GM19397 (cell line): Measurements from ENCODE around the gene DPP6.

Experiments
- ATAC-seq: cut with Tn5 transposase; IDR thresholded peaks from one replicate; pipeline ENCODE4 v1.9.1; 2021; ENCODE audit warnings: mild to moderate bottlenecking, moderate library complexity; ENCODE audit not compliant: unreplicated experiment

Gene DPP6

DNA sequence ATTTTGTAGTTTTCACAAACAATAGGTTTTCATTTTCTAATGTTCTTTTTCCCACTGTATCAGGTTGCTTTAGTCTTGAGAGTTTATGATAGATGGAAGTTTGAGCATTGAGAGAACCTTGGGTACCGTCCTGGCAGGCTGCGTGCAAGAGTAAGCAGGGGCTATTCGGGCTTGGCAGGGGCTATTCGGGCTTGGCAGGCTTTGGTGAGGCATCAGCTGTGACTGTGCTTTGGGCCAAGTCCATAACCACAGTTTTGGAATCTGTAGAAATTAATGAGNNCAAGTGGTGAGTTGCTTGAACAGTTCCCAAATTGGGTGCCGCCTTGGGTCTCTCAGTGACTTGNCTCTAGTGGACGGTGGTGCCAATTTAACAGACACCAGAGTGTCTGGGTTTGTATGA is 526.1 kb downstream of the DPP6 start:
- ATAC-seq, result no peak

DNA sequence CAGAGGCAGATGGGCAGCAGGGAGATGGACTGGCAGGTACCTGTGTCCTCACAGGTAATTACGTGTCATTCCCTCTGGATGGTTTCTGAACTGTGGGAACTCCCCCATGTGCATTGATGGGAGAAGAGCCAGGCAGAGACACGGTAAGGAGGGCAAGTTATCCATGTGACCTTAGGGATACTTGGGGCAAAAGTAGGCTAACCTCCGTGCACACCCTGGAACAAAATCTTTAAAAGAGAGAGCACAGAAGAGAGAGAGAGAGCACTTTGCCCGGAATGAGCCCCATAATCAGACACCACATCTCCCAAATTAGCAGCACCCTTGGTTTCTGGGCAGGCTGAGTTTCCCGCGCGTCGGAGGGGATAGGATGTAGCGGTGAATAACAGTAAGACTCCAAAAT is 527.5 kb downstream of the DPP6 start:
- no peak for ATAC-seq

DNA sequence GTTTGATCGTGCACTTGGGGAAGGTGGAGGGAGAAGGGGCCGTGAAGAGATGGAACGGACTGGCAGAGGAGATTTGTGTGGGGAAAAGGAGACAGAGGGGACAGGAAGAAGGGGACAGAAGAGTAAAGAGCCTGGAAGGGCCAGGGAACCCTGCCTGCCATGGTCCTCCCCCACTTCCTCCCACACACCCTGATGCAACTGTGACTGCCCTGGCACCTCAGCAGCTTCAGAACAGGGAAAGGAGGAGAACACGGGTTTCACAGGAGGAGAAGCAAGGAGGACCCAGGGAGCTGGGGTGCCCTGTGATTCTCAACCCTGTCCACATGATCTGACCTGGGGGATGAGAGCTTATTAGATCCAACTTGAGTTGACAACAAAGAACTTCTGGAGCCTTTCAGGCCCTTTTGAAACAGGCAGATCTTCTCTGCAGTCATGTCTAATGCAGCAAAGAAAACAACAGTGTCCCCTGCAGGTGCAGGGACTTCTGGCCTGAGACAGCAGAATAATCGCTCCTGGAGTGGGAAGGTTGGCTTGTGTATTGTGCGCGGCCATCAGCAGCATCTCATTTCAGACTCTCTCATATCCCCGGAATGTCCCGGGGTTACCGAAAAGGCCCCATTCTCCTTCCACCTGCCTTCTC is 529.2 kb downstream of the DPP6 start:
- no peak for ATAC-seq

DNA sequence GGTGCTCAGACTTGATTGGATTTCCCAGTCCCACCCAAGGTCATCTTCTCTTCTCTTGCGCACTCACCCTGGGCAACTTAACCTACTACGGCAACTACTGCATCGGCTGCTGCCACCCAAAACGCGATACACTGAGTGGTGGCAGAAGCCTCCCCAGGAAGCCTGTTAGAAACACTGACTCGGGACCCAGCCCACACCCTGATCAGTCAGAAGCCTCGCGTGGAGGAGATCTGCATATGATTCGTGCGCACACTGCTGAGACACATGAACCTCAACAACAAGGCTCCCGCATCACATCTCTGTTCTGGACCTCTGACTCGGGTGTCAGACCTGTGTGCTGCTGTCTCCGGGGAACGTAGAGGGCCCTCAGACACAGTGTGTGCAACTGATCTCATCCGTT is 531.3 kb downstream of the DPP6 start:
- no peak for ATAC-seq

DNA sequence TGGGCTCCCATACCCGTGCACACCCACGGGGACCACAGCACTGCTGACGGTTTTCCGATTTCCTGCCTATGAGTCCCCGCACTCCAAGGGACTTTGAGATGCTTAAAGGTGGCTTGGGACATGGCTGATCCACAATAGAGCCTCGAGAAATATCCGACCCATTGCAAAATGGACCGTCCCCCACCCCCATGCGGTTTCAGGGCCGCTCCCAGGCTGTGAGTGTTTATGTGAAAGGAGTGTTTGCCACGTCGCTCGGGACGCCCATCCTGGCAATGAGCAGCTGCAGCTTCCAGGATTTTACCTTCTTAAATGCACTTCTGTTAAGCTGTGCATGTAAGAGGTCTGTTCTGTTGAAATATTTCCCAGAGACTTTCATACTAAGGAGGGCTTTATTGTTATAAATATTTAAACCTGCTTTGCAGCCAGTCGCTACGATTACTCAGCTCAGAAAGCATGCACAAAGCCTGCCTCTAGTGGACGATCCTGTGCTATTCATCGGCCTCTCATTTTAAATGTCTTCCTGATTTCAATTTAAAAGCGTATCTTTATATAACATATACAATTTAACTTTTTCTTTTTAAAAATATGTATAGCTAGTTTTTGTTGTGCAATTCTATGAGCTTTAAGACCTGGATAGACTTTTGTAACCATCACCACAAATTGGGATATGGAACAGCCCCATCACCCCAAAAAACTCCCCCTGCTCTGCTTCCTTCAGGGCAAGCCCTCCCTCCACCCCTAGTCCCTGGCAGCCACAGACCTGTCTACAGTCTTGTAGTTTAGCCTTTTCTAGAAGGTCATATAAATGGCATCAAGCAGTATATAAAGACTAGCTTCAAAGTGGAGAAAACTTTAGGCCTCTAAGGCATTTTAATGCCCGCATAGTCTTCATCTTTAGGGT is 532.4 kb downstream of the DPP6 start:
- no peak for ATAC-seq

DNA sequence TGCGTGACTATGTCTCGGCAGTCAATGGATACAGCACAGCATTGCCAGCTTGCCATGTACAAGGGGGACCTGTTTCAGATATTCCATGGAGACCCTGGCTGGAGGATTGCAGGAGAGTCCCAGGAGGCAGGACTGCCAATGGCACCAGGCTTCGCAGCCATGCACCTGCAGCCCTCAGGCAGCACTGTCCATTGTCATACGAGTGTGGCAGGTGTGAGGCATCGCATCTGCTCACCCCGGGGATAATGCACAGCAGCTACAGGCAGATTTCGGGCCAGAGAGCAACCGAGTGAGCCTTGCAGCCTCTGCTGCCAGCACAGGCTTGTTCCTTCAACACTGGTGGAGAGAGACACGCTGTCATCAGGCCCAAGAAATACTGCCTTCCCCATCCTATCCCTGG is 535.6 kb downstream of the DPP6 start:
- no peak for ATAC-seq

DNA sequence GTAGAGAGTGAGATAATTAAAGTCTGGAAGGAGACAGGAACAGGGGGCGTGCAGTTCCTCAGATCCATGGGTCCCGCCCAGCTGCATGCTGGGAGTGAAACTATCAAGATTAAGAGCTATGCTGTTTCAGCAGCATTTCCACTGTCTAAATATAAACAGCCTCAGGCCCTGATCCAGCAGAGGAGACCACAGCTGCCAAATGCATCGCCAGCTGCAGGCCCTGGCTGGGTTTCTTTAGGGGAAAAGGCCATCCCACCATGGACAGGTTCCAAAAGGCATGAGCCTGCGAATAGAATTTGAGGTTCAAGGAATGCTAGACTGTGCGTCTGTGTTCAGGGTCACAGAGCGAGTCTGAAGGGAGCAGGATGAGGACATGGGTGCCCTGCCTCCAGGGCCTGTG is 539.3 kb downstream of the DPP6 start:
- ATAC-seq, result no peak

DNA sequence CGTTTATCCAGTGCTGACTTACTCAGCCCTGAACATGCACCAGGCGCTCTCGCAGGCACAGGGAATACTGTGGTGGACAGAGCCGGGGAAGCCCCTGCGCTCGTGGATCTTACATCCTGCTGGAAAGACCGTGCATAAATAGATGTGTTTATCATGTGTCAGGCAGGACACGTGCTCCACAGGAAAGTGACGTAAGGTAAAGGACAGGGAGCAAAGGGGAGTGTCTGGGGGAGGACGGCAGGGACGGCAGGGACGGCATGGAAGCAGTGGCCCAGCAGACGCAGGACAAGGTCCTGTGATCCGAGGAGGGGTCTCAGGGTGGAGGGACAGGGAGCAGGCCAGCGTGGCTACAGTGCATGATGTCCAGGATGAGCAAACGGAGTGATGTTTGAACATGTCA is 540.2 kb downstream of the DPP6 start:
- no peak for ATAC-seq

DNA sequence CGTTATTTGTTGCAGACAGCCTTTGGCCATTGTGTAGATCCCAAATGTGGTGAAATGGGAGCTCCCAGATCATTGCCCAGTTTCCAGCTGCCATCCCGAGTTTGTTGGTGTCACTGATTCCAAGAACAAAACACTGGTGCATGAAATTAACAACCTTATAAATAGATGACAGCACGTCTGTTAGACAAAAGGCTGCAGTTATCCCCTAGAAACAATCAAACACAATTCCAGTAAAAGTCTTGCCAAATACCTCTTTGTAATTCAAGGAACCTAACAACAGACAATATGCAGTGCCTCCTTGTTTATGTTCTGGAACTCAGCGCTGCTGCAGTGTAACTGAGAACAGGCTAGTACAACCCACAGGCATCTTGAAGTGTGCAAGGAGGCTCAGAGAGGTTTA is 546.2 kb downstream of the DPP6 start:
- no peak for ATAC-seq

DNA sequence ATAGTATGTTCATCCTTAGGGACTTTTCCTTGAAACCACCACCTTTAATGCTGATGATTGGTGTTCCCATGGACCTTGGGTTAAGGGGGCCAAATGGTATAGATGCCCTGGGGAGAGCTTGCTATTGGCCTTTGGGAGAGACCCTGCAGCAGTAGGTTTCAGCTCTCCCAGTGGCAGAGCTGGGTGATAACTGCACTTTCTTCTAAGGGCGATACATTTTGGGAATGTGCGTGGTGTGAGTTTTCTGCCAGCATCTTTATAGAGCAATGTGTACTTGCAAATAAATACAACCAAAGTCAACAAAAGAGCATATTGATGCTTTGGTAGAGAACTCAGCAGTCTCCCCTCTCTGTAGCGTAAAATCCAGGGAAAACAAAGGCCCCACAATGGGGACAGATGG is 546.7 kb downstream of the DPP6 start:
- no peak for ATAC-seq

DNA sequence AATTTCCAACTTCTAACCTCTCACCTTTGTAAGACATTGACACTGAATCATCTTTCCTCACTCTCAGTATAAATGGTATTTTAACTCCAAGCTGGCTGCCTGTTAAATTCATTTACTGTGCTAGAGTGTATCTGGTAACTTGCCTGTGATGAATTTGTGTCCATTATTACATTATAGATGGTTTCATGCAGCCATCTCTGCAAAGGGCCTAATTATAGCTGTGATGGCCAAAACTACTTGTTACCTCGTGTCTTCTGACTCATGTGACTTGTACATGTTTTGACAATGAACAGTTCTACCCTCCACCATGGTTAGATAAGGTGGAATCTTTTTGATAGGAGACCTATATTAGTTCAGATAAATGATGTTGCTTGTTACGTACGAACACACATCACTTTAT is 558.7 kb downstream of the DPP6 start:
- no peak for ATAC-seq

DNA sequence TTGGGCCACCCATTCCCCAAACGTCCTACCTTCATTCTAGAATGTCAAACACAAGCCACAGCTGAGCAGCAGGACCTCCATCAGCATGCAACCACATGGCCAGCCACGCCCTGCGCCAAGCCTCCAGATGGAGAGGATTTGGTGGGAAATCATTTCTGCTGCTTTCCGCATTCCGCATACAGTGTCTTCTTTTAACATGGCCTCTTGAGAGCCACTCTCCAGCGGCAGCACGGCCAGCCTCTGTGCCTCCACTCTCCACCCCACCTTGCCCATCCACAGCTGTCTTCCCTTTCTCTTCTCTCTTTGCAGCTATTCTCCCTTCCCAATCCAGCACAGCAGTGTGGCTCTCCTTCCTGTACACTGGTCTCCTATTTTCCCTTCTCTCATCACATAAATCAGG is 561.6 kb downstream of the DPP6 start:
- no peak for ATAC-seq

DNA sequence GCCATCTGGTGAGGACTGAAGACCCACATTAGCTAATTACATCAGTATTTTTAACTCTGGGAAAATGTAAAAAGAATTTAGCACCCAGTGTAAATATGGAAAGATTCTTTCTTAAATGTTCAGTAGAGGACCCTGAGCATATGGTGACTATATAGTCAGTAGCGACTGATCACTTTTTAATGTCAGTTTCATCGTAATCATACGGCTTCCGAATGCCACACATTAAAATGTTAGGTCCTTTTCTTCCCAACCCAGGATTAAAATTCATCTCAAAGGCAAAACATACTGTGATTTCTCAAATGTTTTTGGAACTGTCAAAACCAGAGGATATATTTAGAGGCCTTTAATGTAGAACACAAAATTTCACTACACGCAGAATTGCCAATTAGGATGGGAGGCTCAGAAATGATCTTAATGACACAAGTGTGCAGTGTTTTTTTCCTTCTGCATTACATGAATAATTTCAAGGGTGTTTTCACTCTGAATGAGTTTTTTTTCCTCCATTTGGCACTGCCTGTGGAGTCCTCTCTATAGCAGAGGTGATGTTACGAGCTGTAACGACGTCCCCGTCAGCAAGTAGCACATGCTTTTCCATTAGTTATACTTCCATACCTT is 568.0 kb downstream of the DPP6 start:
- no peak for ATAC-seq

DNA sequence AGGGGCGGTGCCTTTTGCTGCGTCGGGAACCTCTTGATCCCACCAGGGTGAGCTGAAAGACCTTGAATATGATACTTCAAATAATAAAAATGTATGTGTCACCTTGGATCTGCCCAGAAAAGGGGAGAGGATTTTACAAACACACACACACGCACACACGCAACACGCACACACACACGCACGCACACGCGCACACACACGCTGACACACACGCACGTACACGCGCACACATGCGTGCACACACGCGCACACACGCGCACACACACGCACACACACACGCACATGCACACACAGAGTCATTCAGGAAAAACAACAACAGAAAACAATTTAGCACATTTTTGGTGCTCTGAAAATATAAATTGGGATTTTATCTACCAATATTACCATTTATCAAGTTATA is 571.2 kb downstream of the DPP6 start:
- no peak for ATAC-seq

DNA sequence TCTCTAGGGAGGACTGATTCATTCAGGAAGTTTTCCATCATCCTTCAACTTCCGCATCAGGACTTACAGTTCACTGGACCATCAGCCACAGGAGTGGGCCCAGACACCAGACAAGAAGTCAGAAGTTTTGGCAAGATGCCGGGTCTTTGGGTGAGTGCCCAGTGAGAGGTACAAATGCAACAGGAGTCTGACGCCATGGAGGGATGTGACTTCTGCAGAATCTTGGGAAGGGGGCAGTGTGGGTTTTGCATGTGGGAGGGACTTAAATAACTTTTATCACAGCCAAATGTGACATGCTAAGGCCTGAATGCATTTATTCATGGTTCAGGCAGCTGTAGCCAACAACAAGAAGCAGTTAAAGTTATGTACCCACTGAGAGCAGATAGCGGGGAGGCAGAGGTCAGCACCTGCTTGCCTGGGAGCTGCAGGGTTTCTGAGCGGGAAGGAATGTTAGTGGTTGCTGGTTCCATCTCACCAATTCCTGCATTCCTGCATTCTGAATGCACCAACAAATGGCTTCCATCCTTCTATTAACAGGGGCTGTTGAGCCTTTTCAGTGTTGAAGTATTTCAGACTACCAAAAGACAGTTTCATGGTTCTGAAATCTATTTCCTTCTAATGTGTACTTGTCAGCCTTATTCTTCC is 575.6 kb downstream of the DPP6 start:
- no peak for ATAC-seq

DNA sequence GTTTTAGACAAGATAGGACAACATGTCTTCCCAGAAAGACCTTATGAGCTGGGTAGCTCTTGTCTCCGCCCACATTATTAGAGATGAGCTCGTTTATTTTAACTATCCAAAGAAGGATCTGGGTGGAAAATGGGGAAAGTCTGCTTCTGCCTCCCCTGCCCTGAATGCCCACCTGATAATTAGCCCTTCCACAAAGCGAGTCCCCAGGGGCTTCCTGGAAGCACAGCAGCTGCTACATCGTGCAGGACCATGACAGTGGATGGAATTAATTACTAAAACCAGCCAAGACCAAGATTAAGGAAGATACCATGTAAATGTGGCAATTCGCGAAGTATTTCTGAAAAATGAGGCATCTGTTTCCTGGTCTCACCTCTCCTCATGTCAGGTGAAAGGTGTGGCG is 576.4 kb downstream of the DPP6 start:
- no peak for ATAC-seq

DNA sequence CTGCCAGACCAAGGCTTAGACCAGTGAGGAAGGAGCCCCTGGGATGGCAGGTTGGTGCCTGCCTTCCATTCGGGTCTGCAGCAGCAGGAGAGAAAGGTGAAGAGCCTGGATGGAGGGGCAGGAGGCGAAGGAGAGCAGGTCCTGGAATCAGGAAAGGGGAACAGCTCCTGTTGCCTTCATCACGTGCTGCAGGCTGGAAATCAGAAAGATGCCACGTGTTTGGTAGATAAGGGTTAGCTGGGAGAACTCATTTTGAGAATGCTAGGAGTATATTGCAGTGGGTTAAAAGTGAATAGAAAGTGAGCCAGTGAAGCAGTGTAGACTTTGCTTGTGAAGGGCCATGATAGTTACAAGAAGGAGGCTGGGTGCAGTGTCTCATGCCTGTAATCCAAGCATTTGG is 579.0 kb downstream of the DPP6 start:
- no peak for ATAC-seq

DNA sequence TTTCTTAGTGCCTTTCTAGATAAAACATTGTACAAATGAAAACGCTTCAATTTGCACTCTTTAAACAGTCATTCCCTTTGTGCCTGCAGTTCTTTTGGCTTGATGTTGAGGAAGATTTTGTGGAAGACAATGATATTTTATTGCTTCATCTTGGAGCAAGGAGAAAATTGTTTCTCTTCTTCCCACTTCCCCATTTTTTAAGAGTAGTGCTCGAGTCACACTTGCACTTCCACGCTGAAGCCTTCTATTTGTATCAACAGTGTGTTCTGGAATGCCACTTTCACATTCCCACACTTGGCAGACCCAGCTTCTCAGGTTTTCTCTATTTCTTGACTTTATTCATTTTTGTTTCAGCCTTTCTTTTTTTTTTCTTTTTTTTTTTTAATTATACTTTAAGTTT is 581.4 kb downstream of the DPP6 start:
- ATAC-seq, result no peak

DNA sequence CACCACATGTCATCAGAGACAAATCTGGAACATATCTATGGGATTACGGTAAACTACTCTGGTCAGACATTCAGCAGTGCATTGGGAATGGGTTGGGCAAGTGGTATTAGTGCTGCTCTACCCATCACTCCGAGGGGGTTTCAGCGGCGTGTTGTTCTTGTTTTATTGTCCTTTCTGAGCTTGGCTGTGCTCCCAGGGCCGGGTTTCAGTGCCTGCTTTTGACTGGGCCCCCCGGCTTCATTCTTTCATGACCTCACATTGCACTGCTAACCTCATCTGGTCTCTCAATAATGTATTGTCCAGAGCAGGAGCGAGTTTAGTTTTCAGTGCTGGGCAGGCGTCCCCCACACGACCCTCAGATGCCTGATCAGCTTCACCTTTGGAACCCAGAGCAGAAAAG is 586.1 kb downstream of the DPP6 start:
- no peak for ATAC-seq

DNA sequence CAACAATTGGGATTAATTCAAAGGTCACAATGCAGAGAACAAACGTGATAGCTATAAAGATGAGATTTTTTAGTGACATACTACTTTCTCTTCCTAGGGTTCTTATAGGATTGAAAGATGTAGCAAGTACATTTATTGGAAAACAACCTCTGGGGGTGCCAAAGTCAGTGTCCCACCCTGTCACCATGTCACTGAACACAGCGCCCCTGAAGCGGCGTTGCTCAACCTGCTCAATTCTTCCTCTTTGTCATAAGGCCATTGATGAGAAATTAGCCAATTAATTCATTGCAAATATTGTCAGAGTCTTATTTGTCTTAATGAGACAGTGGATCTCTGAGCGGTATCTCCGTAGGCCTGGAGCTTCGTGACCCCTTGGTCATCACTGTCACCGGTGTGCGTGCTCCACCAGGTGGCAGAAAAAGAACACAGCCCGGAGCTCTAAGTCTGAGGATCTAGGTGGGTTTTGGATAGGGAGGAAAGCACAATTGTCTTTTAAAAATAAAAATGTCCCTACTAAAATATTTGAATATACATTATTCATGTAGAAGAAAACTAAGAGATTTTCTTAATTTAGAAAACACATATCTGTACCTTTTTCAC is 588.2 kb downstream of the DPP6 start:
- no peak for ATAC-seq

DNA sequence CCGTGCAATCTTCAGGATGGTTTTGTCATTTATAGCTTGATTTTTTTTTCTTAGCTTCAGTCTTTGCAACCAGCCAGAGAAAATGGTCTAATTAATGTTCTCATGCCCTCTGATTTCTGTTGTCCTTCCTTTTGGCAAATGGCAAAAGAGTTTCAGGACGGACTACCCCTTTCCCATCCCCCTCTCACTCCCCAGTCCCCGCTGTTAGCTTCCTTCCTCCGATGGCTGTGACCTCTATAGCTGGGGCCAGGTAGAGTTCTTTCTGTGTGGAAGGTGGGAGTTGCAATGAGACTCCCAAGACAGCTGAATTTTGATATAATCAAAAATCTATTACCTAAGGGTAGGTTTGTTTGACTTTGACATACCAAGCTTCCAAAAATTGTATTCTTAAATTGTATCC is 588.7 kb downstream of the DPP6 start:
- no peak for ATAC-seq
